GM12892 (cell line): ENCODE results near the gene CFAP65.

Experiments
- POLR2A ChIP-seq: IDR thresholded peaks from 2 replicates; pipeline ENCODE4 v1.6.1; 2011; ENCODE audit warnings: low read depth, low read length, control low read depth
- POLR2AphosphoS5 ChIP-seq: IDR thresholded peaks from 2 replicates; pipeline ENCODE4 v1.6.1; 2011; ENCODE audit warnings: low read depth, low read length, control low read depth
- TAF1 ChIP-seq: IDR thresholded peaks from 2 replicates; pipeline ENCODE4 v1.6.1; 2011; ENCODE audit warnings: low read depth, mild to moderate bottlenecking, control low read depth, low read length, borderline replicate concordance

- no peak for TF ChIP-seq POLR2A
- TF ChIP-seq POLR2AphosphoS5, result no peak
- TF ChIP-seq TAF1, result no peak
These were observed 19.8 kb upstream of the CFAP65 start, which contains the start of gene IHH for GRCh38 chr2:219060821-219061791.
